Mesodermal cell (in vitro differentiated cells): ENCODE results near the gene C5.

Source experiments
- H3K27ac ChIP-seq: 2 replicates; pipeline ENCODE4 v1.7.0; 2013; ENCODE audit warnings: mild to moderate bottlenecking, low read depth, low read length, moderate library complexity; ENCODE audit not compliant: severe bottlenecking
- H3K36me3 ChIP-seq: 2 replicates; pipeline ENCODE4 v1.7.1; 2013; ENCODE audit warnings: mild to moderate bottlenecking, low read length, moderate library complexity; ENCODE audit not compliant: control insufficient read depth, insufficient read depth
- H3K4me1 ChIP-seq: one replicate; pipeline ENCODE4 v1.7.1; 2013; ENCODE audit warnings: mild to moderate bottlenecking, low read length; ENCODE audit not compliant: insufficient read depth, control insufficient read depth, poor library complexity, severe bottlenecking
- H3K4me3 ChIP-seq: 2 replicates; pipeline ENCODE4 v1.7.0; 2013; ENCODE audit warnings: low read length, control low read depth, mild to moderate bottlenecking; ENCODE audit not compliant: insufficient read depth, poor library complexity, severe bottlenecking; ENCODE audit errors: extremely low read depth
- H3K9me3 ChIP-seq: 2 replicates; pipeline ENCODE4 v1.7.1; 2013; ENCODE audit warnings: mild to moderate bottlenecking, low read length, moderate library complexity; ENCODE audit not compliant: control insufficient read depth
- WGBS, 2 experiments: methylation state at CpG; one replicate each; pipeline ENCODE4 v1.1.5; 2013; ENCODE audit warnings: missing lambda C conversion rate in 2 of 2; ENCODE audit not compliant: insufficient coverage in 2 of 2; 5-methylcytosine and 5-hydroxymethylcytosine counted together

The C5 gene

GRCh38 chr9:120917929-120918762 is 131.9 kb downstream of the C5 start:
- H3K36me3 ChIP-seq: no peaks in the 10 kb centered on the region
- H3K4me3 ChIP-seq: no peak overlapping the region
- H3K9me3 ChIP-seq: peaks cover 3% of the 10 kb centered on the region
- H3K4me1 ChIP-seq: peaks cover 37% of the 10 kb centered on the region
- 94 to 97% methylated on average over 3 to 4 of the region's 4 CpGs for WGBS, 2 experiments
- H3K27ac ChIP-seq: no peak overlapping the region

- Histone ChIP-seq H3K4me1 (peaks cover 37% of the 10 kb centered on the region), H3K36me3 (no peaks in the 10 kb centered on the region), H3K4me3 (no peak overlapping the region), H3K9me3 (peaks cover 3% of the 10 kb centered on the region), H3K27ac (no peak overlapping the region)
- 91 to 95% methylated on average over 7 of the region's 8 CpGs for WGBS, 2 experiments
Measured at GRCh38 chr9:120916991-120917880, 132.8 kb downstream of the C5 start.

GRCh38 chr9:120916588-120916987 is 133.5 kb downstream of the C5 start:
- no peak overlapping the region for H3K27ac ChIP-seq
- no peaks in the 10 kb centered on the region for H3K36me3 ChIP-seq
- H3K4me3 ChIP-seq: no peak overlapping the region
- WGBS, 2 experiments: 65 to 70% methylated on average over 2 to 3 of the region's 3 CpGs
- H3K4me1 ChIP-seq: peaks cover 31% of the 10 kb centered on the region
- H3K9me3 ChIP-seq: peaks cover 3% of the 10 kb centered on the region

GRCh38 chr9:120915854-120916470 is 134.1 kb downstream of the C5 start:
- peaks cover 25% of the 10 kb centered on the region for H3K4me1 ChIP-seq
- no peak overlapping the region for H3K27ac ChIP-seq
- H3K36me3 ChIP-seq: no peaks in the 10 kb centered on the region
- peaks cover 3% of the 10 kb centered on the region for H3K9me3 ChIP-seq
- H3K4me3 ChIP-seq: no peak overlapping the region
- WGBS, 2 experiments: 80% methylated on average over 1 of the region's 5 CpGs; no CpG with 5 or more reads in 1 of the 2 experiments

- Histone ChIP-seq H3K27ac (no peak overlapping the region), H3K9me3 (peaks cover 3% of the 10 kb centered on the region), H3K4me3 (no peak overlapping the region), H3K4me1 (peaks cover 16% of the 10 kb centered on the region), H3K36me3 (no peaks in the 10 kb centered on the region)
- WGBS, 2 experiments: 100% methylated on average over 1 of the region's 6 CpGs; no CpG with 5 or more reads in 1 of the 2 experiments
Measured at GRCh38 chr9:120914953-120915352, 135.1 kb downstream of the C5 start.

- Histone ChIP-seq H3K4me3 (no peak overlapping the region), H3K4me1 (peaks cover 11% of the 10 kb centered on the region), H3K27ac (no peak overlapping the region), H3K36me3 (no peaks in the 10 kb centered on the region), H3K9me3 (peaks cover 3% of the 10 kb centered on the region)
- WGBS, 2 experiments: 92 to 96% methylated on average over 2 to 3 of the region's 3 CpGs
Measured at GRCh38 chr9:120914396-120914795, 135.7 kb downstream of the C5 start.

- peaks cover 3% of the 10 kb centered on the region for H3K9me3 ChIP-seq
- WGBS, 2 experiments: 69 to 91% methylated on average over 3 to 4 of the region's 4 CpGs
Measured at GRCh38 chr9:120913647-120914264, 136.3 kb downstream of the C5 start.

GRCh38 chr9:120912958-120913646 is 137.0 kb downstream of the C5 start:
- Histone ChIP-seq H3K9me3 (peaks cover 3% of the 10 kb centered on the region), H3K4me1 (no peaks in the 10 kb centered on the region), H3K36me3 (no peaks in the 10 kb centered on the region), H3K4me3 (no peak overlapping the region), H3K27ac (no peak overlapping the region)
- 77 to 89% methylated on average over 9 to 11 of the region's 13 CpGs for WGBS, 2 experiments

More at GRCh38 chr9:120913647-120914264, 136.3 kb downstream of the C5 start:
- H3K4me3 ChIP-seq: no peak overlapping the region
- H3K36me3 ChIP-seq: no peaks in the 10 kb centered on the region
- H3K27ac ChIP-seq: no peak overlapping the region
- peaks cover 5% of the 10 kb centered on the region for H3K4me1 ChIP-seq

GRCh38 chr9:120911295-120911837 is 138.7 kb downstream of the C5 start:
- 90 to 96% methylated on average over 7 to 9 of the region's 9 CpGs for WGBS, 2 experiments
- Histone ChIP-seq H3K4me1 (no peaks in the 10 kb centered on the region), H3K4me3 (no peak overlapping the region), H3K36me3 (no peaks in the 10 kb centered on the region), H3K9me3 (no peaks in the 10 kb centered on the region), H3K27ac (no peak overlapping the region)
